ENCODE measurements around the gene ADK. TPM values are rescaled to one million over a fixed set of nuclear protein-coding genes. Genes with fewer than 3 reads are reported as not detected.

ADK gene
- total RNA-seq, 4 donors from 2014 or later, result 42.3 to 46.3 (median 42.9) TPM

GRCh38 chr10:74189999-74190421 lies 39.0 kb downstream of the ADK start:
- TF ChIP-seq POLR2A (IDR thresholded peaks at IDR 0.05) (no peak), CTCF (IDR thresholded peaks at IDR 0.05) (no peak)
- 6 to 8% methylated on average over 3 of the region's 3 CpGs for WGBS, 2 donors
- no peak overlapping the region for H3K4me3 ChIP-seq (ENCODE audit: low read depth, poor library complexity, severe bottlenecking)
- DNase-seq (ENCODE audit: low spot score in 2 of 2), result no peak
- intact Hi-C loops (cut with DNase I; ENCODE audit: low total_unique reads), result no loop called here

- TF ChIP-seq CTCF (IDR thresholded peaks at IDR 0.05) (no peak), POLR2A (IDR thresholded peaks at IDR 0.05) (no peak)
- DNase-seq (ENCODE audit: low spot score in 2 of 2), result no peak
- intact Hi-C loops (cut with DNase I; ENCODE audit: low total_unique reads), result no loop called here
- H3K4me3 ChIP-seq (ENCODE audit: low read depth, poor library complexity, severe bottlenecking), result no peak overlapping the region
These were observed 39.5 kb downstream of the ADK start for GRCh38 chr10:74190494-74190893.

- 70 to 71% methylated on average over 3 of the region's 3 CpGs for WGBS, 2 donors
These were observed 43.5 kb downstream of the ADK start for GRCh38 chr10:74194545-74194944.

GRCh38 chr10:74194999-74195398 lies 44.0 kb downstream of the ADK start:
- WGBS, 2 donors, result 39 to 47% methylated on average over 3 of the region's 3 CpGs
- DNase-seq (ENCODE audit: low spot score in 2 of 2), result no peak
- intact Hi-C loops (cut with DNase I; ENCODE audit: low total_unique reads), result no loop called here
- TF ChIP-seq CTCF (IDR thresholded peaks at IDR 0.05) (no peak), POLR2A (IDR thresholded peaks at IDR 0.05) (no peak)
- no peak overlapping the region for H3K4me3 ChIP-seq (ENCODE audit: low read depth, poor library complexity, severe bottlenecking)

More at GRCh38 chr10:74194545-74194944, 43.5 kb downstream of the ADK start:
- DNase-seq (ENCODE audit: low spot score in 2 of 2), result no peak
- no peak for TF ChIP-seq CTCF (IDR thresholded peaks at IDR 0.05)
- no peak for TF ChIP-seq POLR2A (IDR thresholded peaks at IDR 0.05)
- intact Hi-C loops (cut with DNase I; ENCODE audit: low total_unique reads), result no loop called here
- H3K4me3 ChIP-seq (ENCODE audit: low read depth, poor library complexity, severe bottlenecking), result no peak overlapping the region

- intact Hi-C loops (cut with DNase I; ENCODE audit: low total_unique reads), result no loop called here
- no peak for TF ChIP-seq CTCF (IDR thresholded peaks at IDR 0.05)
- no peak for TF ChIP-seq POLR2A (IDR thresholded peaks at IDR 0.05)
- DNase-seq (ENCODE audit: low spot score in 2 of 2), result no peak
These were observed 48.3 kb downstream of the ADK start for GRCh38 chr10:74199315-74199714.

GRCh38 chr10:74202356-74202755 lies 51.3 kb downstream of the ADK start:
- 31 to 36% methylated on average over 2 of the region's 2 CpGs for WGBS, 2 donors
- no peak for TF ChIP-seq CTCF (IDR thresholded peaks at IDR 0.05)
- TF ChIP-seq POLR2A (IDR thresholded peaks at IDR 0.05), result no peak
- DNase-seq (ENCODE audit: low spot score in 2 of 2), result no peak
- intact Hi-C loops (cut with DNase I; ENCODE audit: low total_unique reads), result no loop called here
- no peak overlapping the region for H3K4me3 ChIP-seq (ENCODE audit: low read depth, poor library complexity, severe bottlenecking)

More at GRCh38 chr10:74199315-74199714, 48.3 kb downstream of the ADK start:
- WGBS, 2 donors, result 93 to 100% methylated on average over 4 of the region's 4 CpGs
- H3K4me3 ChIP-seq (ENCODE audit: low read depth, poor library complexity, severe bottlenecking), result no peak overlapping the region

All from lower leg skin (tissue), 4 donors.